HCT116 (cell line): Measurements from ENCODE around the gene PXT1. TPM values are rescaled to one million over a fixed set of nuclear protein-coding genes. Genes with fewer than 3 reads are reported as not detected.

Experiments used
- ATAC-seq: fragments of 200-7000 bp; cut with Tn5 transposase; 2 replicates; pipeline ENCODE4 v1.9.1; 2020; ENCODE audit warnings: mild to moderate bottlenecking, moderate library complexity
- BruUV-seq: library from RNA; stranded (reverse); fragments of 400-500 nt; replicated peaks from 2 replicates; lab custom pipeline; 2021; lab: Mats Ljungman, UMichigan
- CTCF ChIA-PET: fragments of 300-600 bp; sonication (Branson Sonifier 250); formaldehyde crosslinking; loops from one replicate; lab custom pipeline; 2021; ENCODE audit warnings: antibody characterized with exemption; lab: Charles Lee
- POLR2A ChIA-PET: fragments of 300-600, 350-600 bp; sonication (Branson Sonifier 250); formaldehyde crosslinking; loops from one replicate; lab custom pipeline; 2021; ENCODE audit warnings: antibody characterized with exemption; lab: Charles Lee
- RAD21 ChIA-PET, 2 experiments: fragments of 300-600 bp; sonication (Branson Sonifier 250); formaldehyde crosslinking; loops; one replicate each; lab custom pipeline; 2023; ENCODE audit warnings: low total read pairs in 2 of 2; ENCODE audit not compliant: uncharacterized antibody in 2 of 2, unreplicated experiment in 2 of 2, low non-redundant PET in 1 of 2; lab: Charles Lee
- DNase-seq: peaks from one replicate; pipeline ENCODE4 v3.0.0-alpha.2; 2010; ENCODE audit warnings: low read depth, low spot score
- H2AFZ ChIP-seq: fragments of 200-600 bp; shearing (Covaris generic), sonication (generic); 2 replicates; pipeline ENCODE4 v1.6.1; 2017; ENCODE audit warnings: low read depth, mixed run types, mixed read lengths, antibody characterized with exemption, low read length; ENCODE audit not compliant: poor library complexity, severe bottlenecking
- H3K27ac ChIP-seq: 2 replicates; pipeline ENCODE4 v1.5.1; 2012; ENCODE audit warnings: low read depth, low read length
- H3K27me3 ChIP-seq: fragments of 200-600 bp; sonication (generic); 2 replicates; pipeline ENCODE4 v1.6.1; 2016; ENCODE audit warnings: mixed run types, low read length, mixed read lengths; ENCODE audit not compliant: insufficient read depth
- H3K36me3 ChIP-seq, 2 experiments: fragments of 200-500 bp in 1 of 2; fragments of 200-600 bp in 1 of 2; sonication (Bioruptor generic) in 1 of 2; sonication (generic) in 1 of 2; 2 replicates each; pipeline versions ENCODE4 v1.5.1 to v1.6.1; 2014 to 2016; ENCODE audit warnings: low read length in 2 of 2, inconsistent platforms in 1 of 2, mixed read lengths in 1 of 2, mixed run types in 1 of 2; ENCODE audit not compliant: insufficient read depth in 2 of 2, control insufficient read depth in 1 of 2
- H3K4me1 ChIP-seq, 2 experiments: fragments of 200-600 bp in 1 of 2; sonication (generic) in 1 of 2; 2 replicates each; pipeline versions ENCODE4 v1.5.1 to v1.6.1; 2012 to 2017; ENCODE audit warnings: low read length in 2 of 2, inconsistent platforms in 1 of 2, mild to moderate bottlenecking in 1 of 2, mixed read lengths in 1 of 2, mixed run types in 1 of 2, moderate library complexity in 1 of 2; ENCODE audit not compliant: insufficient read depth in 2 of 2, control insufficient read depth in 1 of 2
- H3K4me2 ChIP-seq: fragments of 200-600 bp; sonication (generic); 2 replicates; pipeline ENCODE4 v1.6.1; 2017; ENCODE audit warnings: mixed run types, low read length, mixed read lengths
- H3K4me3 ChIP-seq, 2 experiments: fragments of 200-600 bp in 1 of 2; sonication (generic) in 1 of 2; replicated peaks in 1 of 2; 2 replicates each; pipeline ENCODE4 v1.5.1; 2011 to 2016; ENCODE audit warnings: low read length in 2 of 2, control low read depth in 1 of 2, low read depth in 1 of 2, mild to moderate bottlenecking in 1 of 2, mixed read lengths in 1 of 2, mixed run types in 1 of 2
- H3K79me2 ChIP-seq: fragments of 200-600 bp; sonication (generic); 2 replicates; pipeline ENCODE4 v1.6.1; 2017; ENCODE audit warnings: mild to moderate bottlenecking, mixed run types, low read length, moderate library complexity, mixed read lengths; ENCODE audit not compliant: insufficient read depth
- H3K9ac ChIP-seq: fragments of 200-600 bp; sonication (generic); 2 replicates; pipeline ENCODE4 v1.6.1; 2016; ENCODE audit warnings: low read length, mixed read lengths
- H3K9me2 ChIP-seq: fragments of 200-600 bp; sonication (generic), shearing (Covaris generic); 2 replicates; pipeline ENCODE4 v1.6.1; 2017; ENCODE audit warnings: mixed run types, mild to moderate bottlenecking, moderate library complexity; ENCODE audit not compliant: insufficient read depth
- H3K9me3 ChIP-seq, 2 experiments: fragments of 200-500 bp in 1 of 2; fragments of 200-600 bp in 1 of 2; sonication (Bioruptor generic) in 1 of 2; sonication (generic) in 1 of 2; 2 replicates each; pipeline ENCODE4 v1.6.1; 2014 to 2017; ENCODE audit warnings: low read length in 2 of 2, mixed read lengths in 2 of 2, inconsistent platforms in 1 of 2, low read depth in 1 of 2, mild to moderate bottlenecking in 1 of 2, mixed run types in 1 of 2, moderate library complexity in 1 of 2; ENCODE audit not compliant: control insufficient read depth in 1 of 2, insufficient read depth in 1 of 2
- H4K20me1 ChIP-seq: fragments of 200-600 bp; sonication (generic), shearing (Covaris generic); 2 replicates; pipeline ENCODE4 v1.6.1; 2017; ENCODE audit warnings: mixed run types, mild to moderate bottlenecking, moderate library complexity; ENCODE audit not compliant: insufficient read depth
- CBX3 ChIP-seq: IDR thresholded peaks from 2 replicates; pipeline ENCODE4 v1.6.1; 2012; ENCODE audit warnings: low read depth
- CEBPB ChIP-seq: IDR thresholded peaks from 2 replicates; pipeline ENCODE4 v1.6.1; 2012; ENCODE audit warnings: low read depth
- ELF1 ChIP-seq: IDR thresholded peaks from 2 replicates; pipeline ENCODE4 v1.6.1; 2012; ENCODE audit warnings: low read depth, borderline replicate concordance
- EZH2 ChIP-seq: fragments of 200-600 bp; sonication (generic); IDR thresholded peaks from 2 replicates; pipeline ENCODE4 v1.6.1; 2017; ENCODE audit warnings: antibody characterized with exemption, mixed run types
- EZH2phosphoT487 ChIP-seq: fragments of 200-600 bp; IDR thresholded peaks from 2 replicates; pipeline ENCODE4 v1.6.1; 2018; ENCODE audit warnings: antibody characterized with exemption, borderline replicate concordance
- FOSL1 ChIP-seq: IDR thresholded peaks from 2 replicates; pipeline ENCODE4 v1.6.1; 2012; ENCODE audit warnings: low read depth
- JUND ChIP-seq: IDR thresholded peaks from 2 replicates; pipeline ENCODE4 v1.6.1; 2012
- POLR2A ChIP-seq: IDR thresholded peaks from 2 replicates; pipeline ENCODE4 v1.7.0; 2011; ENCODE audit warnings: borderline replicate concordance; ENCODE audit not compliant: insufficient read depth, insufficient read length; ENCODE audit errors: extremely low read depth
- SIN3A ChIP-seq: IDR thresholded peaks from 2 replicates; pipeline ENCODE4 v1.6.1; 2012; ENCODE audit warnings: low read depth
- SP1 ChIP-seq: IDR thresholded peaks from 2 replicates; pipeline ENCODE4 v1.6.1; 2012; ENCODE audit warnings: low read depth
- YY1 ChIP-seq: IDR thresholded peaks from 2 replicates; pipeline ENCODE4 v1.6.1; 2011; ENCODE audit warnings: low read length, low read depth, moderate library complexity, mild to moderate bottlenecking; ENCODE audit not compliant: insufficient replicate concordance; ENCODE audit errors: extremely low read depth
- ZNF274 ChIP-seq: fragments of 200-500 bp; sonication (Bioruptor generic); IDR thresholded peaks from 2 replicates; pipeline ENCODE4 v1.6.1; 2014; ENCODE audit warnings: mild to moderate bottlenecking, low read depth, low read length, inconsistent platforms
- intact Hi-C: fragments of 100-400 bp; cut with micrococcal nuclease; formaldehyde crosslinking; loops from 2 replicates; pipeline ENCODE4 v1.10.0; 2022
- total RNA-seq: library from RNA; stranded (reverse); gene quantifications from one replicate; pipeline ENCODE4 v1.2.1, GENCODE V29; 2021; ENCODE audit not compliant: unreplicated experiment
- TF ChIP-seq, protein P1 (sequence below): IDR thresholded peaks from 2 replicates; pipeline ENCODE4 v1.6.1; 2012; ENCODE audit warnings: low read depth
- TF ChIP-seq, protein P2 (sequence below): IDR thresholded peaks from 2 replicates; pipeline ENCODE4 v1.6.1; 2011; ENCODE audit warnings: mild to moderate bottlenecking, low read length, moderate library complexity; ENCODE audit not compliant: insufficient replicate concordance; ENCODE audit errors: extremely low read depth

The PXT1 gene
- total RNA-seq, 1 experiment from 2014 or later: 0.17 TPM

DNA sequence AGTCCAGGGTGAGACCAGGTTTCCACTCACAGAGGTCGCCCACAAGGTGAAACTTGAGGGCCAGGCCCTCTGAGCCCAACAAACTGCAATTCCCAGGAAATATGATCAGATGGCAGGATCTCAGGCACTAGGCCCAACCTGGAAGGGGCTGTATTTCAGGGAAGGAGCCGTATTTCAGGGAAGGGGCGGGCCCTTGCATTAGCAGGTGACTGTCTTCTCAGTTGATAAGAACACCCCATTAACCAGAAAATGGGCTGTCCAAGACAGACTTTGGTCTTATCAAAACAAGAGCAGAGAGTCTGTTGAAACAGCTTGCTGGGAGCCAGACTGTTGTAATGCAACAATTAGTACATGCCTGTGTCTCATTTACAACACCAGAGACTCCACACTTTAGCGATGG lies 95.0 kb downstream of the PXT1 start:
- CTCF ChIA-PET: no interaction called here

More for the DNA sequence above, 95.0 kb downstream of the PXT1 start:
- H3K27ac ChIP-seq: no peak overlapping the region
- H3K9ac ChIP-seq: no peak overlapping the region
- no peaks in the 10 kb centered on the region for H3K9me2 ChIP-seq
- H3K36me3 ChIP-seq: no peaks in the 10 kb centered on the region
- peaks cover 0 to 3% of the 10 kb centered on the region in 2 experiments; a peak in 1 of 4 replicates for H3K9me3 ChIP-seq
- RAD21 ChIA-PET: no interaction called here
- intact Hi-C loops: no loop called here
- no TSS peak for BruUV-seq
- POLR2A ChIA-PET: no interaction called here
- TF ChIP-seq SP1: no peak
- TF ChIP-seq FOSL1: no peak
- no peak for TF ChIP-seq JUND
- no peak for TF ChIP-seq SIN3A
- TF ChIP-seq YY1: no peak
- TF ChIP-seq, protein P1, sequence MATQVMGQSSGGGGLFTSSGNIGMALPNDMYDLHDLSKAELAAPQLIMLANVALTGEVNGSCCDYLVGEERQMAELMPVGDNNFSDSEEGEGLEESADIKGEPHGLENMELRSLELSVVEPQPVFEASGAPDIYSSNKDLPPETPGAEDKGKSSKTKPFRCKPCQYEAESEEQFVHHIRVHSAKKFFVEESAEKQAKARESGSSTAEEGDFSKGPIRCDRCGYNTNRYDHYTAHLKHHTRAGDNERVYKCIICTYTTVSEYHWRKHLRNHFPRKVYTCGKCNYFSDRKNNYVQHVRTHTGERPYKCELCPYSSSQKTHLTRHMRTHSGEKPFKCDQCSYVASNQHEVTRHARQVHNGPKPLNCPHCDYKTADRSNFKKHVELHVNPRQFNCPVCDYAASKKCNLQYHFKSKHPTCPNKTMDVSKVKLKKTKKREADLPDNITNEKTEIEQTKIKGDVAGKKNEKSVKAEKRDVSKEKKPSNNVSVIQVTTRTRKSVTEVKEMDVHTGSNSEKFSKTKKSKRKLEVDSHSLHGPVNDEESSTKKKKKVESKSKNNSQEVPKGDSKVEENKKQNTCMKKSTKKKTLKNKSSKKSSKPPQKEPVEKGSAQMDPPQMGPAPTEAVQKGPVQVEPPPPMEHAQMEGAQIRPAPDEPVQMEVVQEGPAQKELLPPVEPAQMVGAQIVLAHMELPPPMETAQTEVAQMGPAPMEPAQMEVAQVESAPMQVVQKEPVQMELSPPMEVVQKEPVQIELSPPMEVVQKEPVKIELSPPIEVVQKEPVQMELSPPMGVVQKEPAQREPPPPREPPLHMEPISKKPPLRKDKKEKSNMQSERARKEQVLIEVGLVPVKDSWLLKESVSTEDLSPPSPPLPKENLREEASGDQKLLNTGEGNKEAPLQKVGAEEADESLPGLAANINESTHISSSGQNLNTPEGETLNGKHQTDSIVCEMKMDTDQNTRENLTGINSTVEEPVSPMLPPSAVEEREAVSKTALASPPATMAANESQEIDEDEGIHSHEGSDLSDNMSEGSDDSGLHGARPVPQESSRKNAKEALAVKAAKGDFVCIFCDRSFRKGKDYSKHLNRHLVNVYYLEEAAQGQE: no peak
- TF ChIP-seq CBX3: no peak
- TF ChIP-seq CEBPB: no peak
- no peak for TF ChIP-seq EZH2
- TF ChIP-seq ELF1: no peak
- TF ChIP-seq ZNF274: no peak
- no peak for TF ChIP-seq EZH2phosphoT487
- no peak for TF ChIP-seq POLR2A
- TF ChIP-seq, protein P2, sequence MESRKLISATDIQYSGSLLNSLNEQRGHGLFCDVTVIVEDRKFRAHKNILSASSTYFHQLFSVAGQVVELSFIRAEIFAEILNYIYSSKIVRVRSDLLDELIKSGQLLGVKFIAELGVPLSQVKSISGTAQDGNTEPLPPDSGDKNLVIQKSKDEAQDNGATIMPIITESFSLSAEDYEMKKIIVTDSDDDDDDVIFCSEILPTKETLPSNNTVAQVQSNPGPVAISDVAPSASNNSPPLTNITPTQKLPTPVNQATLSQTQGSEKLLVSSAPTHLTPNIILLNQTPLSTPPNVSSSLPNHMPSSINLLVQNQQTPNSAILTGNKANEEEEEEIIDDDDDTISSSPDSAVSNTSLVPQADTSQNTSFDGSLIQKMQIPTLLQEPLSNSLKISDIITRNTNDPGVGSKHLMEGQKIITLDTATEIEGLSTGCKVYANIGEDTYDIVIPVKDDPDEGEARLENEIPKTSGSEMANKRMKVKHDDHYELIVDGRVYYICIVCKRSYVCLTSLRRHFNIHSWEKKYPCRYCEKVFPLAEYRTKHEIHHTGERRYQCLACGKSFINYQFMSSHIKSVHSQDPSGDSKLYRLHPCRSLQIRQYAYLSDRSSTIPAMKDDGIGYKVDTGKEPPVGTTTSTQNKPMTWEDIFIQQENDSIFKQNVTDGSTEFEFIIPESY: no peak
- H3K79me2 ChIP-seq: no peaks in the 10 kb centered on the region
- H3K4me2 ChIP-seq: no peak overlapping the region
- ATAC-seq: no peak
- H3K4me1 ChIP-seq: 0 out of 4 replicates have a peak, but pooled peaks cover 0 to 5% of the 10 kb centered on the region in 2 experiments
- no peak overlapping the region for H3K4me3 ChIP-seq
- no peak for DNase-seq
- H4K20me1 ChIP-seq: no peaks in the 10 kb centered on the region
- no peaks in the 10 kb centered on the region for H3K27me3 ChIP-seq
- H2AFZ ChIP-seq: no peak overlapping the region
